ENCODE measurements around the gene MYOF.

MYOF gene

GRCh38 chr10:93337309-93337721 is 144.8 kb downstream of the MYOF start:
- Histone ChIP-seq H3K9ac (ENCODE audit: low read depth in 1 of 2, low read length in 2 of 2) (no peak overlapping the region), H3K4me3 (ENCODE audit: low read length in 2 of 2) (no peak overlapping the region), H3K27ac (ENCODE audit: low read depth in 2 of 2, low read length in 2 of 2) (no peak overlapping the region), H3K9me3 (ENCODE audit: control insufficient read depth in 2 of 2, low read length in 2 of 2) (no peaks in the 10 kb centered on the region), H3K27me3 (ENCODE audit: control insufficient read depth in 2 of 2, insufficient read depth in 2 of 2, low read length in 2 of 2) (no peaks in the 10 kb centered on the region), H3K4me1 (ENCODE audit: control insufficient read depth in 2 of 2, insufficient read depth in 2 of 2, low read length in 2 of 2) (no peaks in the 10 kb centered on the region), H3K36me3 (ENCODE audit: control insufficient read depth in 2 of 2, insufficient read depth in 2 of 2, low read length in 2 of 2) (peaks cover 25 to 30% of the 10 kb centered on the region in 2 donors)

- H3K9ac ChIP-seq (ENCODE audit: low read depth in 1 of 2, low read length in 2 of 2): no peak overlapping the region
- H3K9me3 ChIP-seq (ENCODE audit: control insufficient read depth in 2 of 2, low read length in 2 of 2): no peaks in the 10 kb centered on the region
- no peak overlapping the region for H3K27ac ChIP-seq (ENCODE audit: low read depth in 2 of 2, low read length in 2 of 2)
- no peaks in the 10 kb centered on the region for H3K4me1 ChIP-seq (ENCODE audit: control insufficient read depth in 2 of 2, insufficient read depth in 2 of 2, low read length in 2 of 2)
- no peak overlapping the region for H3K4me3 ChIP-seq (ENCODE audit: low read length in 2 of 2)
- H3K36me3 ChIP-seq (ENCODE audit: control insufficient read depth in 2 of 2, insufficient read depth in 2 of 2, low read length in 2 of 2): peaks cover 24 to 25% of the 10 kb centered on the region in 2 donors
- H3K27me3 ChIP-seq (ENCODE audit: control insufficient read depth in 2 of 2, insufficient read depth in 2 of 2, low read length in 2 of 2): no peaks in the 10 kb centered on the region
Measured at GRCh38 chr10:93336678-93337077, 145.5 kb downstream of the MYOF start.

- Histone ChIP-seq H3K36me3 (ENCODE audit: control insufficient read depth in 2 of 2, insufficient read depth in 2 of 2, low read length in 2 of 2) (peaks cover 21 to 25% of the 10 kb centered on the region in 2 donors), H3K4me1 (ENCODE audit: control insufficient read depth in 2 of 2, insufficient read depth in 2 of 2, low read length in 2 of 2) (no peaks in the 10 kb centered on the region), H3K27ac (ENCODE audit: low read depth in 2 of 2, low read length in 2 of 2) (no peak overlapping the region), H3K27me3 (ENCODE audit: control insufficient read depth in 2 of 2, insufficient read depth in 2 of 2, low read length in 2 of 2) (no peaks in the 10 kb centered on the region), H3K9ac (ENCODE audit: low read depth in 1 of 2, low read length in 2 of 2) (no peak overlapping the region), H3K9me3 (ENCODE audit: control insufficient read depth in 2 of 2, low read length in 2 of 2) (no peaks in the 10 kb centered on the region), H3K4me3 (ENCODE audit: low read length in 2 of 2) (no peak overlapping the region)
Measured at GRCh38 chr10:93336110-93336509, 146.0 kb downstream of the MYOF start.

GRCh38 chr10:93334901-93335327 is 147.2 kb downstream of the MYOF start:
- Histone ChIP-seq H3K9me3 (ENCODE audit: control insufficient read depth in 2 of 2, low read length in 2 of 2) (no peaks in the 10 kb centered on the region), H3K36me3 (ENCODE audit: control insufficient read depth in 2 of 2, insufficient read depth in 2 of 2, low read length in 2 of 2) (peaks cover 26 to 29% of the 10 kb centered on the region in 2 donors), H3K27ac (ENCODE audit: low read depth in 2 of 2, low read length in 2 of 2) (no peak overlapping the region), H3K4me1 (ENCODE audit: control insufficient read depth in 2 of 2, insufficient read depth in 2 of 2, low read length in 2 of 2) (no peaks in the 10 kb centered on the region), H3K9ac (ENCODE audit: low read depth in 1 of 2, low read length in 2 of 2) (no peak overlapping the region), H3K4me3 (ENCODE audit: low read length in 2 of 2) (no peak overlapping the region), H3K27me3 (ENCODE audit: control insufficient read depth in 2 of 2, insufficient read depth in 2 of 2, low read length in 2 of 2) (no peaks in the 10 kb centered on the region)

- Histone ChIP-seq H3K4me1 (ENCODE audit: control insufficient read depth in 2 of 2, insufficient read depth in 2 of 2, low read length in 2 of 2) (no peaks in the 10 kb centered on the region), H3K36me3 (ENCODE audit: control insufficient read depth in 2 of 2, insufficient read depth in 2 of 2, low read length in 2 of 2) (peaks cover 29 to 30% of the 10 kb centered on the region in 2 donors), H3K27ac (ENCODE audit: low read depth in 2 of 2, low read length in 2 of 2) (no peak overlapping the region), H3K27me3 (ENCODE audit: control insufficient read depth in 2 of 2, insufficient read depth in 2 of 2, low read length in 2 of 2) (no peaks in the 10 kb centered on the region), H3K9me3 (ENCODE audit: control insufficient read depth in 2 of 2, low read length in 2 of 2) (no peaks in the 10 kb centered on the region), H3K4me3 (ENCODE audit: low read length in 2 of 2) (no peak overlapping the region), H3K9ac (ENCODE audit: low read depth in 1 of 2, low read length in 2 of 2) (no peak overlapping the region)
Measured at GRCh38 chr10:93334181-93334580, 148.0 kb downstream of the MYOF start.

GRCh38 chr10:93333278-93333978 is 148.7 kb downstream of the MYOF start:
- peaks cover 30 to 31% of the 10 kb centered on the region in 2 donors for H3K36me3 ChIP-seq (ENCODE audit: control insufficient read depth in 2 of 2, insufficient read depth in 2 of 2, low read length in 2 of 2)
- H3K9me3 ChIP-seq (ENCODE audit: control insufficient read depth in 2 of 2, low read length in 2 of 2): no peaks in the 10 kb centered on the region

GRCh38 chr10:93330824-93331223 is 151.3 kb downstream of the MYOF start:
- no peak overlapping the region for H3K4me3 ChIP-seq (ENCODE audit: low read length in 2 of 2)
- no peak overlapping the region for H3K9ac ChIP-seq (ENCODE audit: low read depth in 1 of 2, low read length in 2 of 2)
- no peaks in the 10 kb centered on the region for H3K4me1 ChIP-seq (ENCODE audit: control insufficient read depth in 2 of 2, insufficient read depth in 2 of 2, low read length in 2 of 2)
- no peak overlapping the region for H3K27ac ChIP-seq (ENCODE audit: low read depth in 2 of 2, low read length in 2 of 2)
- peaks cover 27 to 44% of the 10 kb centered on the region in 2 donors for H3K36me3 ChIP-seq (ENCODE audit: control insufficient read depth in 2 of 2, insufficient read depth in 2 of 2, low read length in 2 of 2)
- H3K27me3 ChIP-seq (ENCODE audit: control insufficient read depth in 2 of 2, insufficient read depth in 2 of 2, low read length in 2 of 2): no peaks in the 10 kb centered on the region
- H3K9me3 ChIP-seq (ENCODE audit: control insufficient read depth in 2 of 2, low read length in 2 of 2): no peaks in the 10 kb centered on the region

More at GRCh38 chr10:93333278-93333978, 148.7 kb downstream of the MYOF start:
- no peaks in the 10 kb centered on the region for H3K4me1 ChIP-seq (ENCODE audit: control insufficient read depth in 2 of 2, insufficient read depth in 2 of 2, low read length in 2 of 2)
- H3K4me3 ChIP-seq (ENCODE audit: low read length in 2 of 2): no peak overlapping the region
- H3K27me3 ChIP-seq (ENCODE audit: control insufficient read depth in 2 of 2, insufficient read depth in 2 of 2, low read length in 2 of 2): no peaks in the 10 kb centered on the region
- no peak overlapping the region for H3K9ac ChIP-seq (ENCODE audit: low read depth in 1 of 2, low read length in 2 of 2)
- no peak overlapping the region for H3K27ac ChIP-seq (ENCODE audit: low read depth in 2 of 2, low read length in 2 of 2)

- Histone ChIP-seq H3K4me1 (ENCODE audit: control insufficient read depth in 2 of 2, insufficient read depth in 2 of 2, low read length in 2 of 2) (no peaks in the 10 kb centered on the region), H3K27ac (ENCODE audit: low read depth in 2 of 2, low read length in 2 of 2) (no peak overlapping the region), H3K9ac (ENCODE audit: low read depth in 1 of 2, low read length in 2 of 2) (no peak overlapping the region), H3K27me3 (ENCODE audit: control insufficient read depth in 2 of 2, insufficient read depth in 2 of 2, low read length in 2 of 2) (no peaks in the 10 kb centered on the region), H3K9me3 (ENCODE audit: control insufficient read depth in 2 of 2, low read length in 2 of 2) (no peaks in the 10 kb centered on the region), H3K36me3 (ENCODE audit: control insufficient read depth in 2 of 2, insufficient read depth in 2 of 2, low read length in 2 of 2) (peaks cover 32 to 39% of the 10 kb centered on the region in 2 donors), H3K4me3 (ENCODE audit: low read length in 2 of 2) (no peak overlapping the region)
Measured at GRCh38 chr10:93319896-93320295, 162.2 kb downstream of the MYOF start.

GRCh38 chr10:93319096-93319495 is 163.0 kb downstream of the MYOF start:
- H3K27me3 ChIP-seq (ENCODE audit: control insufficient read depth in 2 of 2, insufficient read depth in 2 of 2, low read length in 2 of 2): no peaks in the 10 kb centered on the region
- no peaks in the 10 kb centered on the region for H3K4me1 ChIP-seq (ENCODE audit: control insufficient read depth in 2 of 2, insufficient read depth in 2 of 2, low read length in 2 of 2)
- peaks cover 35 to 44% of the 10 kb centered on the region in 2 donors for H3K36me3 ChIP-seq (ENCODE audit: control insufficient read depth in 2 of 2, insufficient read depth in 2 of 2, low read length in 2 of 2)
- H3K9ac ChIP-seq (ENCODE audit: low read depth in 1 of 2, low read length in 2 of 2): no peak overlapping the region
- no peak overlapping the region for H3K4me3 ChIP-seq (ENCODE audit: low read length in 2 of 2)
- no peaks in the 10 kb centered on the region for H3K9me3 ChIP-seq (ENCODE audit: control insufficient read depth in 2 of 2, low read length in 2 of 2)
- no peak overlapping the region for H3K27ac ChIP-seq (ENCODE audit: low read depth in 2 of 2, low read length in 2 of 2)

GRCh38 chr10:93315246-93315645 is 166.9 kb downstream of the MYOF start:
- Histone ChIP-seq H3K4me3 (ENCODE audit: low read length in 2 of 2) (no peak overlapping the region), H3K27ac (ENCODE audit: low read depth in 2 of 2, low read length in 2 of 2) (no peak overlapping the region), H3K36me3 (ENCODE audit: control insufficient read depth in 2 of 2, insufficient read depth in 2 of 2, low read length in 2 of 2) (peaks cover 42 to 43% of the 10 kb centered on the region in 2 donors), H3K27me3 (ENCODE audit: control insufficient read depth in 2 of 2, insufficient read depth in 2 of 2, low read length in 2 of 2) (no peaks in the 10 kb centered on the region), H3K4me1 (ENCODE audit: control insufficient read depth in 2 of 2, insufficient read depth in 2 of 2, low read length in 2 of 2) (no peaks in the 10 kb centered on the region), H3K9me3 (ENCODE audit: control insufficient read depth in 2 of 2, low read length in 2 of 2) (no peaks in the 10 kb centered on the region), H3K9ac (ENCODE audit: low read depth in 1 of 2, low read length in 2 of 2) (no peak overlapping the region)
